Thyroid gland (tissue), 4 donors: ENCODE data around the gene ENTHD1. TPM values are rescaled to one million over a fixed set of nuclear protein-coding genes. Genes with fewer than 3 reads are reported as not detected.

Experiments
- DNase-seq, 2 donors: peaks; one replicate each; pipeline ENCODE4 v3.0.0-alpha.2; 2019
- H3K27ac ChIP-seq, 3 donors: fragments of 200-600 bp; sonication (generic); 1 replicate in 2 of 3; 2 replicates in 1 of 3; pipeline ENCODE4 v1.5.1; 2016 to 2019; ENCODE audit warnings: mild to moderate bottlenecking in 1 of 3, moderate library complexity in 1 of 3
- H3K27me3 ChIP-seq: fragments of 200-600 bp; sonication (generic); one replicate; pipeline ENCODE4 v1.5.1; 2019
- H3K36me3 ChIP-seq, 2 donors: fragments of 200-600 bp; sonication (generic); one replicate each; pipeline ENCODE4 v1.5.1; 2016 to 2019
- H3K4me1 ChIP-seq, 2 donors: fragments of 200-600 bp; sonication (generic); one replicate each; pipeline ENCODE4 v1.5.1; 2017 to 2019
- H3K4me3 ChIP-seq, 3 donors: fragments of 200-600 bp; sonication (generic); replicated peaks in 1 of 3; 1 replicate in 2 of 3; 2 replicates in 1 of 3; pipeline ENCODE4 v1.5.1; 2016; ENCODE audit warnings: mild to moderate bottlenecking in 1 of 3
- H3K9me3 ChIP-seq: fragments of 200-600 bp; sonication (generic); one replicate; pipeline ENCODE4 v1.5.1; 2017
- POLR2A ChIP-seq, 2 donors: fragments of 450-650 bp; IDR thresholded peaks; one replicate each; pipeline ENCODE4 v1.6.1; 2017; ENCODE audit warnings: antibody characterized with exemption in 2 of 2, mild to moderate bottlenecking in 2 of 2, moderate library complexity in 1 of 2
- WGBS, 2 donors: methylation state at CpG; one replicate each; pipeline ENCODE4 v1.1.5; 2017; 5-methylcytosine and 5-hydroxymethylcytosine counted together
- intact Hi-C: fragments of 100-400 bp; cut with DNase I; formaldehyde crosslinking; loops from one replicate; pipeline ENCODE4 v1.15.1; 2023
- total RNA-seq, 4 donors: library from RNA; depleted of rRNA; stranded (reverse); fragments of >200 nt; gene quantifications; one replicate each; pipeline ENCODE4 v1.2.3, GENCODE V29; 2016
- TF ChIP-seq, protein P1 (sequence below), 6 experiments: fragments of 200-600 bp in 3 of 6; fragments of 450-650 bp in 3 of 6; sonication (generic) in 3 of 6; IDR thresholded peaks; one replicate each; pipeline ENCODE4 v1.5.1; 2016 to 2019; ENCODE audit warnings: antibody characterized with exemption in 6 of 6, mild to moderate bottlenecking in 2 of 6, inconsistent platforms in 1 of 6, moderate library complexity in 1 of 6

The ENTHD1 gene
- total RNA-seq, 4 donors from 2014 or later: 1.3 TPM; not detected in 3

DNA sequence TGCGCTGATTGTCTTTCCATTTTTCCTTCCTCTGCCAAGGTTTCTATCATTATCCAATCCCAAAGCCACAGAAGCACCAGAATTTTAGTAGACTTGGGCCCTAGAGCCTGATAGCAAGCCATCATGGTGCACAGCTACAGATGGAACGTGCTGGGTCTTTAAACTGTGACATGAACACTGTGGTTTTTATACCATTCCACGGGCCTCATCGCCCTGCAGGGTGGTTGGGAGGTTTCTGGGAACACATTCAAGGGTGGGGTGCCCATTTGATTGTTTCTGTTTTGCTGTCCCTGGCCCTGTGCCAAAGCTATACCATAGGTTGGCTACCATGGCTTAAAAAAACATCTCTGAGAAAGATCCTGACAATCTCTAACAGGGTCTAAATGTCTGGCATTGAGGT is 171.1 kb downstream of the ENTHD1 start:
- WGBS, 2 donors: 81 to 90% methylated on average over 4 of the region's 4 CpGs
- H3K36me3 ChIP-seq: no peaks in the 10 kb centered on the region
- no peaks in the 10 kb centered on the region for H3K27me3 ChIP-seq
- H3K9me3 ChIP-seq: no peaks in the 10 kb centered on the region
- H3K27ac ChIP-seq: no peak overlapping the region
- no peak for DNase-seq
- intact Hi-C loops: no loop called here
- TF ChIP-seq POLR2A (IDR thresholded peaks at IDR 0.05): no peak
- TF ChIP-seq, protein P1, sequence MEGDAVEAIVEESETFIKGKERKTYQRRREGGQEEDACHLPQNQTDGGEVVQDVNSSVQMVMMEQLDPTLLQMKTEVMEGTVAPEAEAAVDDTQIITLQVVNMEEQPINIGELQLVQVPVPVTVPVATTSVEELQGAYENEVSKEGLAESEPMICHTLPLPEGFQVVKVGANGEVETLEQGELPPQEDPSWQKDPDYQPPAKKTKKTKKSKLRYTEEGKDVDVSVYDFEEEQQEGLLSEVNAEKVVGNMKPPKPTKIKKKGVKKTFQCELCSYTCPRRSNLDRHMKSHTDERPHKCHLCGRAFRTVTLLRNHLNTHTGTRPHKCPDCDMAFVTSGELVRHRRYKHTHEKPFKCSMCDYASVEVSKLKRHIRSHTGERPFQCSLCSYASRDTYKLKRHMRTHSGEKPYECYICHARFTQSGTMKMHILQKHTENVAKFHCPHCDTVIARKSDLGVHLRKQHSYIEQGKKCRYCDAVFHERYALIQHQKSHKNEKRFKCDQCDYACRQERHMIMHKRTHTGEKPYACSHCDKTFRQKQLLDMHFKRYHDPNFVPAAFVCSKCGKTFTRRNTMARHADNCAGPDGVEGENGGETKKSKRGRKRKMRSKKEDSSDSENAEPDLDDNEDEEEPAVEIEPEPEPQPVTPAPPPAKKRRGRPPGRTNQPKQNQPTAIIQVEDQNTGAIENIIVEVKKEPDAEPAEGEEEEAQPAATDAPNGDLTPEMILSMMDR (IDR thresholded peaks at IDR 0.05): no peak
- peaks cover 0 to 7% of the 10 kb centered on the region in 2 donors for H3K4me1 ChIP-seq
- H3K4me3 ChIP-seq: no peak overlapping the region

DNA sequence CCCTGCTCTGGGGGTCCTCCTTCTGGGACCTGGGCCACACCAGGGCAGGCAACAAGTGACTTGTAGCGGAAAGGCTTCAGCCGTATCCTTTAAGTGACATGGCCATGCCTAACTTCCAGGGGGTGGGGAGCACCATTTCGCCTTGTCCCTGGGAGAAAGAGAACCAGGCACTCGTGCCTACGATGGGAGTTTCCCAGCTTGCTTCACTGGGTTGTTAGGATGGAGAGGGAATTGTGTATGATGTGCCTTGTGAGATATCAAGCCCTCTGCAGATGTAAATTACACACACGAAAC is 171.6 kb downstream of the ENTHD1 start:
- intact Hi-C loops: no loop called here
- 86 to 97% methylated on average over 6 of the region's 6 CpGs for WGBS, 2 donors
- H3K4me1 ChIP-seq: peaks cover 0 to 7% of the 10 kb centered on the region in 2 donors
- no peaks in the 10 kb centered on the region for H3K36me3 ChIP-seq
- no peaks in the 10 kb centered on the region for H3K9me3 ChIP-seq
- H3K27me3 ChIP-seq: no peaks in the 10 kb centered on the region
- DNase-seq: no peak
- TF ChIP-seq POLR2A (IDR thresholded peaks at IDR 0.05): no peak
- TF ChIP-seq, protein P1 (IDR thresholded peaks at IDR 0.05): no peak
- no peak overlapping the region for H3K4me3 ChIP-seq
- no peak overlapping the region for H3K27ac ChIP-seq

GRCh38 chr22:39721206-39722031 is 172.1 kb downstream of the ENTHD1 start:
- whole genome bisulfite sequencing, 2 donors: 61 to 69% methylated on average over 9 of the region's 9 CpGs
- Histone ChIP-seq H3K4me1 (peaks cover 0 to 7% of the 10 kb centered on the region in 2 donors), H3K36me3 (no peaks in the 10 kb centered on the region), H3K27me3 (no peaks in the 10 kb centered on the region), H3K9me3 (no peaks in the 10 kb centered on the region), H3K4me3 (no peak overlapping the region), H3K27ac (no peak overlapping the region)
- DNase-seq: no peak
- intact Hi-C loops: no loop called here
- TF ChIP-seq POLR2A (IDR thresholded peaks at IDR 0.05): no peak
- TF ChIP-seq, protein P1 (IDR thresholded peaks at IDR 0.05): no peak

- WGBS, 2 donors: 78% methylated on average over 13 of the region's 15 CpGs
- no peaks in the 10 kb centered on the region for H3K9me3 ChIP-seq
- no peaks in the 10 kb centered on the region for H3K4me1 ChIP-seq
- no peak for TF ChIP-seq POLR2A (IDR thresholded peaks at IDR 0.05)
- TF ChIP-seq, protein P1 (IDR thresholded peaks at IDR 0.05): no peak
- intact Hi-C loops: no loop called here
- H3K27ac ChIP-seq: no peak overlapping the region
- H3K4me3 ChIP-seq: no peak overlapping the region
- no peaks in the 10 kb centered on the region for H3K36me3 ChIP-seq
- no peaks in the 10 kb centered on the region for H3K27me3 ChIP-seq
- DNase-seq: no peak
Measured at GRCh38 chr22:39719559-39720450, 173.8 kb downstream of the ENTHD1 start.
